COLO668 (cell line): Measurements from ENCODE around the gene CCDC97.

Source experiments
- DNase-seq: peaks from one replicate; lab custom pipeline; 2025; ENCODE audit not compliant: unreplicated experiment; lab: John Stamatoyannopoulos, UW

CCDC97 gene

GRCh38 chr19:41297628-41298347, 12.2 kb upstream of the CCDC97 start:
- DNase-seq: no peak

GRCh38 chr19:41298348-41298964, 11.5 kb upstream of the CCDC97 start:
- DNase-seq: peak; percentile 44

- DNase-seq: no peak
Observed at GRCh38 chr19:41299046-41299754, 10.8 kb upstream of the CCDC97 start.

GRCh38 chr19:41299755-41300089, 10.2 kb upstream of the CCDC97 start:
- peak; percentile 21 for DNase-seq

- DNase-seq: no peak
Observed at GRCh38 chr19:41300555-41300954, 9.4 kb upstream of the CCDC97 start.

- no peak for DNase-seq
Observed at GRCh38 chr19:41302624-41303351, 7.2 kb upstream of the CCDC97 start.

GRCh38 chr19:41303954-41304353, 6.0 kb upstream of the CCDC97 start:
- DNase-seq: no peak

GRCh38 chr19:41304706-41305483, 5.1 kb upstream of the CCDC97 start:
- DNase-seq: no peak

- DNase-seq: no peak
Observed at GRCh38 chr19:41305927-41306793, 3.8 kb upstream of the CCDC97 start.

GRCh38 chr19:41307090-41307875, 2.7 kb upstream of the CCDC97 start:
- DNase-seq: no peak

- no peak for DNase-seq
Observed at GRCh38 chr19:41307954-41308449, 2.0 kb upstream of the CCDC97 start.

GRCh38 chr19:41308450-41309179, 1.4 kb upstream of the CCDC97 start:
- DNase-seq: peak; percentile 87

GRCh38 chr19:41309180-41310032, 566 bp upstream of the CCDC97 start:
- peak; percentile 15 for DNase-seq

GRCh38 chr19:41311072-41311471, 1.1 kb downstream of the CCDC97 start:
- no peak for DNase-seq

- no peak for DNase-seq
Observed at GRCh38 chr19:41311613-41312012, 1.6 kb downstream of the CCDC97 start.

GRCh38 chr19:41316306-41316920, 6.4 kb downstream of the CCDC97 start:
- DNase-seq: no peak
